Natural killer cell (primary cell): ENCODE data around the gene CYTH4. TPM values are rescaled to one million over a fixed set of nuclear protein-coding genes. Genes with fewer than 3 reads are reported as not detected.

Source experiments
- ATAC-seq, 3 donors: fragments of 150-1000 bp in 2 of 3; fragments of 200-7000 bp in 1 of 3; cut with Tn5 transposase; 1 replicate in 1 of 3; 2 replicates in 2 of 3; pipeline ENCODE4 v1.10.0; 2021; ENCODE audit warnings: mild to moderate bottlenecking in 2 of 3, moderate library complexity in 2 of 3
- DNase-seq, 2 donors: peaks; one replicate each; pipeline versions ENCODE4 v3.0.0 to v3.0.0-alpha.2; 2013 to 2021; ENCODE audit warnings: mixed read lengths in 1 of 2
- H3K27ac ChIP-seq: one replicate; pipeline ENCODE4 v1.5.1; 2013; ENCODE audit warnings: mild to moderate bottlenecking, low read length
- H3K27me3 ChIP-seq: one replicate; pipeline ENCODE4 v1.6.1; 2013; ENCODE audit warnings: low read length; ENCODE audit not compliant: control insufficient read depth, insufficient read depth
- H3K36me3 ChIP-seq: one replicate; pipeline ENCODE4 v1.6.1; 2013; ENCODE audit warnings: low read length; ENCODE audit not compliant: control insufficient read depth, insufficient read depth
- H3K4me1 ChIP-seq: one replicate; pipeline ENCODE4 v1.6.1; 2013; ENCODE audit warnings: low read length; ENCODE audit not compliant: control insufficient read depth, insufficient read depth
- H3K4me3 ChIP-seq: one replicate; pipeline ENCODE4 v1.5.1; 2013; ENCODE audit warnings: low read length
- H3K9me3 ChIP-seq: one replicate; pipeline ENCODE4 v1.6.1; 2013; ENCODE audit warnings: low read length; ENCODE audit not compliant: control insufficient read depth, insufficient read depth
- H3K27ac Mint-ChIP-seq, 2 donors: one replicate each; pipeline ENCODE4 v1.8.0; 2022; ENCODE audit warnings: mild to moderate bottlenecking in 2 of 2, mixed read lengths in 2 of 2, moderate library complexity in 1 of 2
- H3K27me3 Mint-ChIP-seq, 2 donors: one replicate each; pipeline ENCODE4 v1.8.0; 2022; ENCODE audit warnings: low read depth in 2 of 2, mixed read lengths in 2 of 2
- H3K36me3 Mint-ChIP-seq: one replicate; pipeline ENCODE4 v1.8.0; 2022; ENCODE audit warnings: mixed read lengths
- H3K4me1 Mint-ChIP-seq, 2 donors: one replicate each; pipeline ENCODE4 v1.8.0; 2022; ENCODE audit warnings: mixed read lengths in 2 of 2
- H3K4me3 Mint-ChIP-seq: one replicate; pipeline ENCODE4 v1.8.0; 2022; ENCODE audit warnings: mild to moderate bottlenecking, moderate library complexity, mixed read lengths
- H3K9me3 Mint-ChIP-seq, 2 donors: one replicate each; pipeline ENCODE4 v1.8.0; 2022; ENCODE audit warnings: mixed read lengths in 2 of 2
- WGBS: methylation state at CpG from one replicate; pipeline ENCODE4 v1.1.7; 2013; ENCODE audit warnings: missing lambda C conversion rate; ENCODE audit not compliant: insufficient coverage; 5-methylcytosine and 5-hydroxymethylcytosine counted together
- intact Hi-C: fragments of 100-400 bp; cut with micrococcal nuclease; formaldehyde crosslinking; loops from one replicate; pipeline ENCODE4 v1.14.2; 2022
- total RNA-seq, 4 donors: library from RNA; stranded (reverse); fragments of 120-200 nt in 1 of 4; gene quantifications; one replicate each; pipeline versions ENCODE4 v1.2.3 to v1.2.4, GENCODE V29; 2013 to 2022
- TF ChIP-seq, protein P1 (sequence below): fragments of 200-600 bp; IDR thresholded peaks from one replicate; pipeline ENCODE4 v1.8.0; 2022; ENCODE audit warnings: antibody characterized with exemption

The CYTH4 gene
- total RNA-seq, 3 donors from 2014 or later (not counting 1 experiment from before 2014, with no cell fraction given) = 219 to 260 (median 249) TPM

DNA sequence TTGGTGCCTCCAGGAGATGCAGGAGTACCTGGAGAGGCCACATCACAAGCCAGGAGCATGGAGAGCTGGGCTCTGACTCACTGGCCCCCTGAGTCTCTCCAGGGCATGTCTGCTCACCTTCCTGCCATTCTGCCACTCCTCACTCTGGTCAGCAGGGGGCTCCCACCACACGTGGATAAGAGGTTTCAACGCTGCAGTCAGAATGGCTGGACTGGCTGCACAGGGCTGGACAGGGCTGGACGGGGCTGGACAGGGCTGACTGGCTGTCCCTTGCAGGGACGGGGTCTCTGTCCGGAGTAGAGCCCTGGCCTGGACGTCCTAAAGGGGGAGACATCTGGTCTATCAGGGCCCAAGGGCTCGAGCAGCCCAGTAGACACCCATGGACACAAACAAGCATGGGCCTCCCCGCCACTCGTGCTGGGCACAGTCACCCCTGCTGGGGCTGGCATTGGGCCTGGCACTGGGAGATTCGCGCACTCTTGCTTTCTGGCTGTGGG, 34.6 kb downstream of the CYTH4 start:
- Histone ChIP-seq H3K27me3 (no peaks in the 10 kb centered on the region), H3K4me3 (no peak overlapping the region), H3K4me1 (peaks cover 39% of the 10 kb centered on the region), H3K36me3 (peaks cover 28% of the 10 kb centered on the region), H3K9me3 (no peaks in the 10 kb centered on the region), H3K27ac (no peak overlapping the region)
- Mint-ChIP-seq H3K27me3 (peaks cover 0 to 4% of the 10 kb centered on the region in 2 donors), H3K4me1 (peaks cover 28 to 47% of the 10 kb centered on the region in 2 donors), H3K4me3 (no peak overlapping the region), H3K27ac (no peak overlapping the region), H3K36me3 (no peaks in the 10 kb centered on the region), H3K9me3 (no peaks in the 10 kb centered on the region)
- intact Hi-C loops = loop anchor here (1.0 to 10.0 kb wide), 2 partner anchors 140 to 178 kb away; no protein-coding TSS in a partner anchor
- TF ChIP-seq, protein P1, sequence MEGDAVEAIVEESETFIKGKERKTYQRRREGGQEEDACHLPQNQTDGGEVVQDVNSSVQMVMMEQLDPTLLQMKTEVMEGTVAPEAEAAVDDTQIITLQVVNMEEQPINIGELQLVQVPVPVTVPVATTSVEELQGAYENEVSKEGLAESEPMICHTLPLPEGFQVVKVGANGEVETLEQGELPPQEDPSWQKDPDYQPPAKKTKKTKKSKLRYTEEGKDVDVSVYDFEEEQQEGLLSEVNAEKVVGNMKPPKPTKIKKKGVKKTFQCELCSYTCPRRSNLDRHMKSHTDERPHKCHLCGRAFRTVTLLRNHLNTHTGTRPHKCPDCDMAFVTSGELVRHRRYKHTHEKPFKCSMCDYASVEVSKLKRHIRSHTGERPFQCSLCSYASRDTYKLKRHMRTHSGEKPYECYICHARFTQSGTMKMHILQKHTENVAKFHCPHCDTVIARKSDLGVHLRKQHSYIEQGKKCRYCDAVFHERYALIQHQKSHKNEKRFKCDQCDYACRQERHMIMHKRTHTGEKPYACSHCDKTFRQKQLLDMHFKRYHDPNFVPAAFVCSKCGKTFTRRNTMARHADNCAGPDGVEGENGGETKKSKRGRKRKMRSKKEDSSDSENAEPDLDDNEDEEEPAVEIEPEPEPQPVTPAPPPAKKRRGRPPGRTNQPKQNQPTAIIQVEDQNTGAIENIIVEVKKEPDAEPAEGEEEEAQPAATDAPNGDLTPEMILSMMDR = peak; percentile 77
- WGBS = 44% methylated on average over 11 of the region's 11 CpGs
- DNase-seq (peak; percentile 60 to 87), ATAC-seq (peak; percentile 80 to 91 (median 82))

DNA sequence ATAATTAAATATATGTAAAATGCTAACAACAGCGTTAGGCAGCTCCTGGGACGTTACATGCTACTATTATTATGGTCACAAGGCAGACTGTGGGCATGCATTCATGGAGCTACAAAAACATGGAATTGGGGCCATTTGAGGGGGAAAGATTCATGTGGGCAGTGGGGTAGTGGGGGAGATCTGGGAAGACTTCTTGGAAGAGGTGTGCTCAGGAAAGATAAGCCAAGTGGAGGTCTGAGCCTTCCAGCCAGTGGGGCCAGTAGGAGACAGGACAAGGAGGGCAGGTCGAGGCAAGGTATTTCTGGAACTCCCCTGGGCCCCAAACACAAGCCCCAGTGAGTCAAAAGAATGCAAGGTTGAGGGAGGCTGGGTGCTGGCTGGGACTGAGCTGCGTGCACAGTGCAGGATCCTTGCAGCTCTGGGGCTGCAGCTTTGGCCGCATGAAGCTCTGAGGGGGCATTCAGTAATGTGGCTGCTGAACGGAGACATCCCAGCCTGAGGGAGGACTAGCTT, 35.4 kb downstream of the CYTH4 start:
- Mint-ChIP-seq H3K27ac (no peak overlapping the region), H3K4me3 (no peak overlapping the region), H3K27me3 (peaks cover 0 to 4% of the 10 kb centered on the region in 2 donors), H3K36me3 (no peaks in the 10 kb centered on the region), H3K9me3 (no peaks in the 10 kb centered on the region), H3K4me1 (peaks cover 28 to 41% of the 10 kb centered on the region in 2 donors)
- peaks cover 34% of the 10 kb centered on the region for H3K4me1 ChIP-seq
- no peak overlapping the region for H3K4me3 ChIP-seq
- H3K27ac ChIP-seq = no peak overlapping the region
- no peaks in the 10 kb centered on the region for H3K9me3 ChIP-seq
- intact Hi-C loops = loop anchor here (1.0 to 10.0 kb wide), 2 partner anchors 140 to 177 kb away; no protein-coding TSS in a partner anchor
- H3K27me3 ChIP-seq = no peaks in the 10 kb centered on the region
- no peak for ATAC-seq
- 77% methylated on average over 6 of the region's 6 CpGs for WGBS
- H3K36me3 ChIP-seq = peaks cover 19% of the 10 kb centered on the region
- no peak for DNase-seq
- TF ChIP-seq, protein P1 = no peak

DNA sequence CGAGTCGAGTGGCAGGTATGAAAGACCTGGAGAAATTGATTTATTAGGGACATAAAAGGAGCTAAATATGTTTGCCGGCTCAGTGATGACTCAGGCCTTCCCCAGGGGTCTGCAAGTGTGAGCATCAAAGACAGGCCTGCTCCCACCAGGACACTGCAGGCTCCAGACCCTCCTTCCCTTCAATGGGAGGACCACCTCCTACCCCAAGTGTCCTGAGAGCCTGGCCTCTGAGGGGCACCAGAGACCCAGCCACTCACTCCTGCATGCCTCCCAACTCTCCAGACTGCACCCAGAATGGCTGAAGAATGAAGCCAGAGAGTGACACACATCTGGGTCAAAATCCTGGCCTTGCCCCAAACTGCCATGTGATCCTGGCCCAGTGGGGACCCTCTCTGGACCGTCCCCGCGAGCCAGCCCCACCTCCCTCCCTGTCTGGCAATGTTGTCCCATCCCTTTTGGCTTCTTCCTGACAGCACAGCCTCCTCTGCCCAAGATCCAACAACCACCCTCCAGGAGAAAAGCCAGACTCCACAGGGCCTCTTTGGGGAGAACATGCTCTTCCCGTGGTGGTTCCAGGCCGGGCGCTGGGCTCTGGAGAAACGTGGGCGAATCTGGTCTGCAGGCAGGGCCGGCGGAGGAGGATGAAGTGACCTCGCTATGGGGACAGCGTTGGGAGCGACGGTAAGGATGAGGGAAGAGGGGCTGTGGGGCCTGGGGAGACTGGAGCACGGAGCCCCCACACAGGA, 36.2 kb downstream of the CYTH4 start:
- Histone ChIP-seq H3K4me3 (no peak overlapping the region), H3K27ac (no peak overlapping the region), H3K4me1 (peaks cover 34% of the 10 kb centered on the region), H3K36me3 (peaks cover 13% of the 10 kb centered on the region), H3K9me3 (no peaks in the 10 kb centered on the region), H3K27me3 (no peaks in the 10 kb centered on the region)
- DNase-seq (no peak), ATAC-seq (no peak)
- WGBS = 89% methylated on average over 18 of the region's 18 CpGs
- Mint-ChIP-seq H3K4me3 (no peak overlapping the region), H3K36me3 (no peaks in the 10 kb centered on the region), H3K4me1 (peaks cover 22 to 36% of the 10 kb centered on the region in 2 donors), H3K9me3 (no peaks in the 10 kb centered on the region), H3K27me3 (peaks cover 3 to 4% of the 10 kb centered on the region in 2 donors), H3K27ac (no peak overlapping the region)
- intact Hi-C loops = loop anchor here (10.0 kb wide), 1 partner anchor 176 kb away; no protein-coding TSS in a partner anchor
- TF ChIP-seq, protein P1 = no peak
